Prostate gland (tissue), 2 donors: Measurements from ENCODE around the gene APOA5. TPM values are rescaled to one million over a fixed set of nuclear protein-coding genes. Genes with fewer than 3 reads are reported as not detected.

Experiments
- DNase-seq: peaks from one replicate; pipeline ENCODE4 v3.0.0-alpha.2; 2019; ENCODE audit warnings: low spot score
- H3K27ac ChIP-seq, 2 donors: fragments of 200-600 bp; sonication (generic); 2 replicates each; pipeline ENCODE4 v1.5.1; 2017 to 2019
- H3K27me3 ChIP-seq: fragments of 200-600 bp; sonication (generic); replicated peaks from 2 replicates; pipeline ENCODE4 v1.5.1; 2019; ENCODE audit not compliant: insufficient read depth
- H3K36me3 ChIP-seq, 2 donors: fragments of 200-600 bp; sonication (generic); 1 replicate in 1 of 2; 2 replicates in 1 of 2; pipeline versions ENCODE4 v1.5.1 to v1.8.1; 2017 to 2019
- H3K4me1 ChIP-seq: fragments of 200-600 bp; sonication (generic); replicated peaks from 2 replicates; pipeline ENCODE4 v1.5.1; 2019
- H3K4me3 ChIP-seq, 2 donors: fragments of 200-600 bp; sonication (generic); 2 replicates each; pipeline ENCODE4 v1.5.1; 2017 to 2019
- H3K9me3 ChIP-seq: fragments of 200-600 bp; sonication (generic); 2 replicates; pipeline ENCODE4 v1.5.1; 2017
- CTCF ChIP-seq, 4 experiments: fragments of 200-600 bp in 2 of 4; fragments of 450-650 bp in 2 of 4; sonication (generic) in 2 of 4; IDR thresholded peaks; 1 replicate in 3 of 4; 2 replicates in 1 of 4; pipeline ENCODE4 v1.5.1; 2016 to 2019; ENCODE audit warnings: antibody characterized with exemption in 4 of 4, mild to moderate bottlenecking in 2 of 4, moderate library complexity in 2 of 4
- POLR2A ChIP-seq: fragments of 450-650 bp; IDR thresholded peaks from one replicate; pipeline ENCODE4 v1.6.1; 2016; ENCODE audit warnings: antibody characterized with exemption, mild to moderate bottlenecking
- POLR2AphosphoS5 ChIP-seq: sonication (generic); formaldehyde crosslinking; IDR thresholded peaks from one replicate; pipeline ENCODE4 v1.6.1; 2017; ENCODE audit warnings: antibody characterized with exemption
- WGBS: methylation state at CpG from one replicate; pipeline ENCODE4 v1.1.5; 2018; 5-methylcytosine and 5-hydroxymethylcytosine counted together
- intact Hi-C: fragments of 100-400 bp; cut with DNase I; formaldehyde crosslinking; loops from one replicate; pipeline ENCODE4 v1.14.2; 2022
- total RNA-seq, 2 donors: library from RNA; depleted of rRNA; stranded (reverse); fragments of >200 nt; gene quantifications; one replicate each; pipeline ENCODE4 v1.1.0, GENCODE V29; 2016

Gene APOA5, protein sequence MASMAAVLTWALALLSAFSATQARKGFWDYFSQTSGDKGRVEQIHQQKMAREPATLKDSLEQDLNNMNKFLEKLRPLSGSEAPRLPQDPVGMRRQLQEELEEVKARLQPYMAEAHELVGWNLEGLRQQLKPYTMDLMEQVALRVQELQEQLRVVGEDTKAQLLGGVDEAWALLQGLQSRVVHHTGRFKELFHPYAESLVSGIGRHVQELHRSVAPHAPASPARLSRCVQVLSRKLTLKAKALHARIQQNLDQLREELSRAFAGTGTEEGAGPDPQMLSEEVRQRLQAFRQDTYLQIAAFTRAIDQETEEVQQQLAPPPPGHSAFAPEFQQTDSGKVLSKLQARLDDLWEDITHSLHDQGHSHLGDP
- under 1 TPM in 1 of 2 donors, not detected in 1; 0.87 TPM for total RNA-seq

- intact Hi-C loops = loop anchor here (2.0 to 10.0 kb wide), 2 partner anchors 45 to 83 kb away; partner anchors contain the start of gene APOA1
- TF ChIP-seq POLR2A = no peak
- TF ChIP-seq CTCF (IDR thresholded peaks at IDR 0.05) = no peak
- no peak for TF ChIP-seq POLR2AphosphoS5
These were observed at the start of gene APOA5 for GRCh38 chr11:116791813-116792143. Gene APOA5 (minus strand): TSS chr11:116791879. CDS start chr11:116791860, 19 bp downstream.

DNA sequence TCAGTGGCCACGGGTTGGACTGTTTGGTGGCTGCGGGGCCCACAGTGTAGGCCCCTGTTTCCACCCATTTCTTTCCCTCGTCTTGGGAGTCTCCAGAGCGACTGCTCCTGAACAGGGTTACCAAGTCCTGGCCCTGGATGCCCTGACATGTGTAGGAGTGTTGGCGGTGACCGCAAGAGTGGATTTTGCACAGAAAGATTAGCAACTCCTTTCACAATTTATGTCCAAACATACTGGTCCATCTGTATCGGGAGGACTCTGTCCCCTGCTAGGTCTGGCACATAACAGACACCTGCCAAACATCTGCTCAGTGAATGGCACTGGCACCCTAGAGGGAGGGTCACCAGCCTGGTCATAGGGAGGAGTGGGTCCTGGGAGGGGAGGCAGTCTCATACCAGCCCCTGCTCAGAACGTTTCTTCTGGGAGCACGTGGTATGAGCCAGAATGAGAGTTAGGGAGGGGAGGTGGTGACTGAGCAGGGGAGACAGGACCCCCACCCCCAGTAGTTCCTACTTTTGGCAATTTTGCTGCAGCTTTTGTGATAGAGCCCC is 49.1 kb upstream of the APOA5 start:
- Histone ChIP-seq H3K4me3 (no peak overlapping the region), H3K9me3 (no peaks in the 10 kb centered on the region), H3K4me1 (no peaks in the 10 kb centered on the region), H3K36me3 (no peaks in the 10 kb centered on the region), H3K27ac (no peak overlapping the region), H3K27me3 (no peaks in the 10 kb centered on the region)
- 79% methylated on average over 9 of the region's 9 CpGs for WGBS
- no peak for DNase-seq
- intact Hi-C loops = no loop called here
- no peak for TF ChIP-seq POLR2A
- no peak for TF ChIP-seq CTCF (IDR thresholded peaks at IDR 0.05)
- TF ChIP-seq POLR2AphosphoS5 = no peak

More at GRCh38 chr11:116791813-116792143, at the start of gene APOA5:
- DNase-seq = no peak
- H3K27ac ChIP-seq = no peak within 1 kb of the TSS
- 92% methylated on average over 7 of the region's 7 CpGs for WGBS
- no peak within 1 kb of the TSS for H3K4me3 ChIP-seq
- H3K36me3 ChIP-seq = no peaks in the 10 kb centered on the region
- H3K4me1 ChIP-seq = peaks cover 3% of the 10 kb centered on the region
- H3K9me3 ChIP-seq = no peaks in the 10 kb centered on the region
- H3K27me3 ChIP-seq = no peaks in the 10 kb centered on the region

GRCh38 chr11:116840224-116840745 is 48.6 kb upstream of the APOA5 start:
- Histone ChIP-seq H3K9me3 (no peaks in the 10 kb centered on the region), H3K27ac (no peak overlapping the region), H3K36me3 (no peaks in the 10 kb centered on the region), H3K27me3 (no peaks in the 10 kb centered on the region), H3K4me1 (no peaks in the 10 kb centered on the region), H3K4me3 (no peak overlapping the region)
- no peak for DNase-seq
- TF ChIP-seq POLR2A = no peak
- TF ChIP-seq POLR2AphosphoS5 = no peak
- no peak for TF ChIP-seq CTCF (IDR thresholded peaks at IDR 0.05)
- WGBS = 53% methylated on average over 6 of the region's 6 CpGs
- intact Hi-C loops = no loop called here

DNA sequence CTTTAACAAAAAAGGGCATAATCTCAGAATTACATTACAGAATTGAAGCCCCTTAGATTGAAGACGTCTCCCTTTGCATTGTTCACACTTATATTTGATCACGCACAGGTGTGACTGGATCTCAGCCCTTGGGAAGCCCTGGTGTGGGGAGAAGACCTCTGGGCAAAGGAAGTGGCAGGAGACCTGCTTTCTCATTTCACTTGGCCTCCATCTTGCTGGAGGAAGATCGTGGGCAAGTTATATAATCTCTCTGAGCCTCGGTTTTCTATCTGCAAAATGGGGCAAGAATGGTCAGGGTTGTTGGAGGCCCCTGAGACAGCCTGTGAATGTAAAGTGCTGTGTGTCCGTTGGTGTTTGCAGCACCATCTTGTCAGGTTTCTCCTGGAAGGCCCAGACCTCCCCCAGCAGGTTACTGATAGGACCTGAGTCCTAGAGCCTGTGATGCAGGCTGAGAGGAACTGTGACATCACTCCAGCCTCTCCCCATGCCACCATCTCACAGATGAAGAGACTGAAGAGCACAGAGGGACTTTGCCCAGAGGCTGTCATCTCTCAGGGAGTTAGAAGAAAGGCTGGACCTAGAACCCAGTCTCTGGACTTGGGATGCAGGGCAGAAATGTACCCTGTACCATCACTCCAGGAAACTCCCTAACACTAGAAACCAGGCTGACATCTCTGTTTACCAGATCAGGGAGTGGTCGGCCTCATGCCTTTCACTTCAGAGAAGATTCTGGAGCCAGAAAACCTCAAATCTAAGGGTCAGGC is 46.8 kb upstream of the APOA5 start:
- no peaks in the 10 kb centered on the region for H3K36me3 ChIP-seq
- no peaks in the 10 kb centered on the region for H3K9me3 ChIP-seq
- no peak for TF ChIP-seq POLR2AphosphoS5
- TF ChIP-seq POLR2A = no peak
- no peak for TF ChIP-seq CTCF (IDR thresholded peaks at IDR 0.05)
- intact Hi-C loops = no loop called here
- no peak overlapping the region for H3K4me3 ChIP-seq
- no peaks in the 10 kb centered on the region for H3K4me1 ChIP-seq
- no peaks in the 10 kb centered on the region for H3K27me3 ChIP-seq
- 92% methylated on average over 6 of the region's 6 CpGs for WGBS
- DNase-seq = no peak
- H3K27ac ChIP-seq = no peak overlapping the region
